ENCODE results near the gene RTN4R. TPM values are rescaled to one million over a fixed set of nuclear protein-coding genes. Genes with fewer than 3 reads are reported as not detected.

The RTN4R gene
- total and polyA plus RNA-seq, 7 donors, result 0.36 to 4.3 (median 0.83) TPM; not detected in 2

GRCh38 chr22:20194681-20195593, 73.2 kb downstream of the RTN4R start:
- no peak for DNase-seq
- Histone ChIP-seq H3K9me3 (no peaks in the 10 kb centered on the region), H3K4me1 (no peaks in the 10 kb centered on the region), H3K27me3 (no peaks in the 10 kb centered on the region), H3K4me3 (no peak overlapping the region), H3K36me3 (no peaks in the 10 kb centered on the region), H3K27ac (no peak overlapping the region)
- 70 to 75% methylated on average over 15 of the region's 15 CpGs for WGBS, 2 donors
- no peak for TF ChIP-seq POLR2A (IDR thresholded peaks at IDR 0.05)
- no peak for TF ChIP-seq EP300 (IDR thresholded peaks at IDR 0.05)
- intact Hi-C loops (cut with DNase I), result no loop called here

GRCh38 chr22:20193761-20194494, 74.2 kb downstream of the RTN4R start:
- Histone ChIP-seq H3K27me3 (no peaks in the 10 kb centered on the region), H3K36me3 (no peaks in the 10 kb centered on the region), H3K4me3 (no peak overlapping the region), H3K27ac (no peak overlapping the region), H3K4me1 (no peaks in the 10 kb centered on the region), H3K9me3 (no peaks in the 10 kb centered on the region)
- 83 to 89% methylated on average over 17 of the region's 17 CpGs for WGBS, 2 donors
- TF ChIP-seq CTCF (IDR thresholded peaks at IDR 0.05) (no peak), POLR2AphosphoS5 (IDR thresholded peaks at IDR 0.05) (no peak), POLR2A (IDR thresholded peaks at IDR 0.05) (no peak), EP300 (IDR thresholded peaks at IDR 0.05) (no peak)
- DNase-seq, result no peak
- intact Hi-C loops (cut with DNase I), result no loop called here

- H3K9me3 ChIP-seq, result no peaks in the 10 kb centered on the region
- no peaks in the 10 kb centered on the region for H3K36me3 ChIP-seq
- no peaks in the 10 kb centered on the region for H3K27me3 ChIP-seq
- no peak for DNase-seq
- no peak overlapping the region for H3K27ac ChIP-seq
- no peak overlapping the region for H3K4me3 ChIP-seq
- no peaks in the 10 kb centered on the region for H3K4me1 ChIP-seq
- WGBS, 2 donors, result 83 to 85% methylated on average over 20 of the region's 20 CpGs
- intact Hi-C loops (cut with DNase I), result no loop called here
- TF ChIP-seq POLR2AphosphoS5 (IDR thresholded peaks at IDR 0.05), result no peak
- no peak for TF ChIP-seq CTCF (IDR thresholded peaks at IDR 0.05)
- TF ChIP-seq POLR2A (IDR thresholded peaks at IDR 0.05), result no peak
- no peak for TF ChIP-seq EP300 (IDR thresholded peaks at IDR 0.05)
These were observed 75.0 kb downstream of the RTN4R start for GRCh38 chr22:20192972-20193760.

- intact Hi-C loops (cut with DNase I), result no loop called here
- H3K36me3 ChIP-seq, result no peaks in the 10 kb centered on the region
- H3K4me3 ChIP-seq, result no peak overlapping the region
- DNase-seq, result no peak
- H3K4me1 ChIP-seq, result no peaks in the 10 kb centered on the region
- H3K27ac ChIP-seq, result no peak overlapping the region
- no peak for TF ChIP-seq POLR2AphosphoS5 (IDR thresholded peaks at IDR 0.05)
- 91 to 92% methylated on average over 10 of the region's 10 CpGs for WGBS, 2 donors
- no peaks in the 10 kb centered on the region for H3K9me3 ChIP-seq
- no peaks in the 10 kb centered on the region for H3K27me3 ChIP-seq
These were observed 75.7 kb downstream of the RTN4R start for GRCh38 chr22:20192293-20192971.

- no peak overlapping the region for H3K27ac ChIP-seq
- H3K27me3 ChIP-seq, result no peaks in the 10 kb centered on the region
- no peak overlapping the region for H3K4me3 ChIP-seq
- intact Hi-C loops (cut with DNase I), result no loop called here
- no peaks in the 10 kb centered on the region for H3K4me1 ChIP-seq
- H3K9me3 ChIP-seq, result no peaks in the 10 kb centered on the region
- WGBS, 2 donors, result 68 to 84% methylated on average over 8 of the region's 8 CpGs
- no peak for DNase-seq
- no peaks in the 10 kb centered on the region for H3K36me3 ChIP-seq
- TF ChIP-seq EP300 (IDR thresholded peaks at IDR 0.05) (no peak), CTCF (IDR thresholded peaks at IDR 0.05) (no peak)
These were observed 76.3 kb downstream of the RTN4R start for GRCh38 chr22:20191803-20192202.
